ENCODE measurements around the gene ZNF488.

DNA sequence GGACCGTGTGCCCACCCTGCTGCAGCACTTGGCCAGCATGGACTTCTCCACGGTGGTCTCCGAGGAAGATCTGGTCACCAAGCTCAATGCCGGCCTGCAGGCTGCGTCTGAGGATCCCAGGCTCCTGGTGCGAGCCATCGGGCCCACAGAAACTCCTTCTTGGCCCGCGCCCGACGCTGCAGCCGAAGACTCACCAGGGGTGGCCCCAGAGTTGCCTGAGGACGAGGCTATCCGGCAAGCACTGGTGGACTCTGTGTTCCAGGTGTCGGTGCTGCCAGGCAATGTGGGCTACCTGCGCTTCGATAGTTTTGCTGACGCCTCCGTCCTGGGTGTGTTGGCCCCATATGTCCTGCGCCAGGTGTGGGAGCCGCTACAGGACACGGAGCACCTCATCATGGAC is 34.6 kb downstream of the ZNF488 start:
- TF ChIP-seq, protein P1, sequence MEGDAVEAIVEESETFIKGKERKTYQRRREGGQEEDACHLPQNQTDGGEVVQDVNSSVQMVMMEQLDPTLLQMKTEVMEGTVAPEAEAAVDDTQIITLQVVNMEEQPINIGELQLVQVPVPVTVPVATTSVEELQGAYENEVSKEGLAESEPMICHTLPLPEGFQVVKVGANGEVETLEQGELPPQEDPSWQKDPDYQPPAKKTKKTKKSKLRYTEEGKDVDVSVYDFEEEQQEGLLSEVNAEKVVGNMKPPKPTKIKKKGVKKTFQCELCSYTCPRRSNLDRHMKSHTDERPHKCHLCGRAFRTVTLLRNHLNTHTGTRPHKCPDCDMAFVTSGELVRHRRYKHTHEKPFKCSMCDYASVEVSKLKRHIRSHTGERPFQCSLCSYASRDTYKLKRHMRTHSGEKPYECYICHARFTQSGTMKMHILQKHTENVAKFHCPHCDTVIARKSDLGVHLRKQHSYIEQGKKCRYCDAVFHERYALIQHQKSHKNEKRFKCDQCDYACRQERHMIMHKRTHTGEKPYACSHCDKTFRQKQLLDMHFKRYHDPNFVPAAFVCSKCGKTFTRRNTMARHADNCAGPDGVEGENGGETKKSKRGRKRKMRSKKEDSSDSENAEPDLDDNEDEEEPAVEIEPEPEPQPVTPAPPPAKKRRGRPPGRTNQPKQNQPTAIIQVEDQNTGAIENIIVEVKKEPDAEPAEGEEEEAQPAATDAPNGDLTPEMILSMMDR (conservative IDR thresholded peaks at IDR 0.05 in 1 of 2, IDR thresholded peaks at IDR 0.05 in 1 of 2; ENCODE audit: low read depth in 1 of 2, low read length in 2 of 2) = no peak
- no peak for TF ChIP-seq EZH2 (IDR thresholded peaks at IDR 0.05; ENCODE audit: low read length, missing control alignments)
